Erythroblast (primary cell): ENCODE results near the gene PTGIS.

Experiments used
- GATA1 ChIP-seq: IDR thresholded peaks from 2 replicates; pipeline ENCODE4 v1.6.1; 2011; ENCODE audit warnings: low read depth, mild to moderate bottlenecking, control low read depth, low read length, moderate library complexity
- POLR2A ChIP-seq: IDR thresholded peaks from 2 replicates; pipeline ENCODE4 v1.6.1; 2011; ENCODE audit warnings: mild to moderate bottlenecking, low read length

GRCh38 chr20:49589747-49590146, 21.8 kb upstream of the PTGIS start:
- TF ChIP-seq POLR2A (no peak), GATA1 (no peak)
